ENCODE data around the gene PTCH2. TPM values are rescaled to one million over a fixed set of nuclear protein-coding genes. Genes with fewer than 3 reads are reported as not detected.
A peak's percentile ranks its signal among the peaks of the same experiment; 100 is the strongest.

Gene PTCH2
- total and polyA plus RNA-seq, 2 donors, result 2.2 to 4.4 TPM

- WGBS, result 49% methylated on average over 8 of the region's 8 CpGs
- Histone ChIP-seq H3K27ac (ENCODE audit: low read depth) (no peak overlapping the region), H3K4me3 (ENCODE audit: low read depth, low read length) (peak overlapping the region; percentile 43), H3K36me3 (ENCODE audit: insufficient read depth) (no peaks in the 10 kb centered on the region), H3K4me1 (ENCODE audit: insufficient read depth) (no peaks in the 10 kb centered on the region)
- DNase-seq (ENCODE audit: extremely low spot score), result no peak
Measured at GRCh38 chr1:44783697-44784093, 59.4 kb downstream of the PTCH2 start.

GRCh38 chr1:44780583-44781121 lies 62.4 kb downstream of the PTCH2 start:
- no peaks in the 10 kb centered on the region for H3K4me1 ChIP-seq (ENCODE audit: insufficient read depth)
- no peak for DNase-seq (ENCODE audit: extremely low spot score)
- H3K36me3 ChIP-seq (ENCODE audit: insufficient read depth), result no peaks in the 10 kb centered on the region
- H3K27ac ChIP-seq (ENCODE audit: low read depth), result no peak overlapping the region
- H3K4me3 ChIP-seq (ENCODE audit: low read depth, low read length), result no peak overlapping the region
- 93% methylated on average over 14 of the region's 14 CpGs for WGBS

GRCh38 chr1:44778705-44779576 lies 64.1 kb downstream of the PTCH2 start:
- no peaks in the 10 kb centered on the region for H3K4me1 ChIP-seq (ENCODE audit: insufficient read depth)
- H3K27ac ChIP-seq (ENCODE audit: low read depth), result no peak overlapping the region
- WGBS, result 94% methylated on average over 6 of the region's 6 CpGs
- no peak overlapping the region for H3K4me3 ChIP-seq (ENCODE audit: low read depth, low read length)
- DNase-seq (ENCODE audit: extremely low spot score), result no peak
- no peaks in the 10 kb centered on the region for H3K36me3 ChIP-seq (ENCODE audit: insufficient read depth)

- H3K4me1 ChIP-seq (ENCODE audit: insufficient read depth), result no peaks in the 10 kb centered on the region
- no peak overlapping the region for H3K4me3 ChIP-seq (ENCODE audit: low read depth, low read length)
- H3K36me3 ChIP-seq (ENCODE audit: insufficient read depth), result no peaks in the 10 kb centered on the region
- H3K27ac ChIP-seq (ENCODE audit: low read depth), result no peak overlapping the region
- no peak for DNase-seq (ENCODE audit: extremely low spot score)
- WGBS, result 78% methylated on average over 13 of the region's 13 CpGs
Measured at GRCh38 chr1:44777969-44778635, 65.0 kb downstream of the PTCH2 start.

GRCh38 chr1:44777547-44777946 lies 65.5 kb downstream of the PTCH2 start:
- Histone ChIP-seq H3K4me1 (ENCODE audit: insufficient read depth) (no peaks in the 10 kb centered on the region), H3K36me3 (ENCODE audit: insufficient read depth) (no peaks in the 10 kb centered on the region), H3K27ac (ENCODE audit: low read depth) (no peak overlapping the region), H3K4me3 (ENCODE audit: low read depth, low read length) (no peak overlapping the region)
- WGBS, result 81% methylated on average over 14 of the region's 14 CpGs
- no peak for DNase-seq (ENCODE audit: extremely low spot score)

GRCh38 chr1:44776730-44777068 lies 66.4 kb downstream of the PTCH2 start:
- no peak for DNase-seq (ENCODE audit: extremely low spot score)
- no peaks in the 10 kb centered on the region for H3K36me3 ChIP-seq (ENCODE audit: insufficient read depth)
- H3K27ac ChIP-seq (ENCODE audit: low read depth), result peak overlapping the region; percentile 87
- no peaks in the 10 kb centered on the region for H3K4me1 ChIP-seq (ENCODE audit: insufficient read depth)
- H3K4me3 ChIP-seq (ENCODE audit: low read depth, low read length), result peak overlapping the region; percentile 79
- WGBS, result 51% methylated on average over 12 of the region's 12 CpGs

- Histone ChIP-seq H3K4me3 (ENCODE audit: low read depth, low read length) (peak overlapping the region; percentile 79), H3K4me1 (ENCODE audit: insufficient read depth) (no peaks in the 10 kb centered on the region), H3K27ac (ENCODE audit: low read depth) (peak overlapping the region; percentile 87), H3K36me3 (ENCODE audit: insufficient read depth) (no peaks in the 10 kb centered on the region)
- 6% methylated on average over 36 of the region's 36 CpGs for WGBS
- DNase-seq (ENCODE audit: extremely low spot score), result no peak
Measured at GRCh38 chr1:44775930-44776729, 66.9 kb downstream of the PTCH2 start.

- peak; percentile 90 for DNase-seq (ENCODE audit: extremely low spot score)
- peak within 1 kb of the TSS; percentile 99 for H3K27ac ChIP-seq (ENCODE audit: low read depth)
- WGBS, result under 1% methylated on average over 65 of the region's 65 CpGs
- no peaks in the 10 kb centered on the region for H3K36me3 ChIP-seq (ENCODE audit: insufficient read depth)
- peak within 1 kb of the TSS; percentile 79 for H3K4me3 ChIP-seq (ENCODE audit: low read depth, low read length)
- H3K4me1 ChIP-seq (ENCODE audit: insufficient read depth), result no peaks in the 10 kb centered on the region
Measured at GRCh38 chr1:44775078-44775929, 67.7 kb downstream of the PTCH2 start, which contains the start of gene RPS8. Gene RPS8, plus strand, starts transcription at chr1:44775540. Its CDS starts 57 bp downstream, at chr1:44775597.

Small RNA genes within 50 kb of the gene (small RNA-seq; reads per million reads assigned to genes)
- gene AL136380.1 (not detected), gene SNORD38A (96.0 reads per million, percentile 97 among the genes with 10 or more reads in this experiment), gene SNORD38B (not detected), gene SNORD46 (1,738 reads per million, percentile 99 among the genes with 10 or more reads in this experiment), gene SNORD55 (not detected)

Other genes with a start within 250 kb of the PTCH2 start
- gene TMEM53, start 168.8 kb downstream of the PTCH2 start, total RNA-seq, result 2.4 TPM
- gene TMEM53, start 168.8 kb downstream of the PTCH2 start, polyA plus RNA-seq, result 13.2 TPM
- gene ARMH1, start 168.5 kb downstream of the PTCH2 start, total RNA-seq, result 1.4 TPM
- 3.5 TPM for gene ARMH1, start 168.5 kb downstream of the PTCH2 start, polyA plus RNA-seq
- gene RNU5D-1, start 112.1 kb downstream of the PTCH2 start, total RNA-seq, result not detected
- not detected for gene RNU5D-1, start 112.1 kb downstream of the PTCH2 start, polyA plus RNA-seq
- 9.4 TPM for gene KIF2C, start 103.4 kb downstream of the PTCH2 start, total RNA-seq
- 2.6 TPM for gene KIF2C, start 103.4 kb downstream of the PTCH2 start, polyA plus RNA-seq
- gene RPS8, start 67.7 kb downstream of the PTCH2 start, total RNA-seq, result 1,711 TPM
- gene RPS8, start 67.7 kb downstream of the PTCH2 start, polyA plus RNA-seq, result 2,358 TPM
- not detected for gene BEST4, start 55.1 kb downstream of the PTCH2 start, total RNA-seq
- 0.30 TPM for gene BEST4, start 55.1 kb downstream of the PTCH2 start, polyA plus RNA-seq
- gene PLK3, start 42.9 kb downstream of the PTCH2 start, total RNA-seq, result 4.7 TPM
- gene PLK3, start 42.9 kb downstream of the PTCH2 start, polyA plus RNA-seq, result 16.0 TPM
- gene DYNLT4, start 35.9 kb downstream of the PTCH2 start, total RNA-seq, result not detected
- gene DYNLT4, start 35.9 kb downstream of the PTCH2 start, polyA plus RNA-seq, result 0.35 TPM
- gene BTBD19, start 34.7 kb downstream of the PTCH2 start, total RNA-seq, result 5.3 TPM
- 4.3 TPM for gene BTBD19, start 34.7 kb downstream of the PTCH2 start, polyA plus RNA-seq
- gene EIF2B3, start 143.3 kb upstream of the PTCH2 start, total RNA-seq, result 27.8 TPM
- 23.2 TPM for gene EIF2B3, start 143.3 kb upstream of the PTCH2 start, polyA plus RNA-seq
- 9.4 TPM for gene HECTD3, start 168.1 kb upstream of the PTCH2 start, total RNA-seq
- 37.2 TPM for gene HECTD3, start 168.1 kb upstream of the PTCH2 start, polyA plus RNA-seq
- gene UROD, start 169.0 kb upstream of the PTCH2 start, total RNA-seq, result 75.4 TPM
- gene UROD, start 169.0 kb upstream of the PTCH2 start, polyA plus RNA-seq, result 97.6 TPM

Data from urinary bladder (tissue), 4 donors.